ENCODE results near the gene CCNL1.

DNA sequence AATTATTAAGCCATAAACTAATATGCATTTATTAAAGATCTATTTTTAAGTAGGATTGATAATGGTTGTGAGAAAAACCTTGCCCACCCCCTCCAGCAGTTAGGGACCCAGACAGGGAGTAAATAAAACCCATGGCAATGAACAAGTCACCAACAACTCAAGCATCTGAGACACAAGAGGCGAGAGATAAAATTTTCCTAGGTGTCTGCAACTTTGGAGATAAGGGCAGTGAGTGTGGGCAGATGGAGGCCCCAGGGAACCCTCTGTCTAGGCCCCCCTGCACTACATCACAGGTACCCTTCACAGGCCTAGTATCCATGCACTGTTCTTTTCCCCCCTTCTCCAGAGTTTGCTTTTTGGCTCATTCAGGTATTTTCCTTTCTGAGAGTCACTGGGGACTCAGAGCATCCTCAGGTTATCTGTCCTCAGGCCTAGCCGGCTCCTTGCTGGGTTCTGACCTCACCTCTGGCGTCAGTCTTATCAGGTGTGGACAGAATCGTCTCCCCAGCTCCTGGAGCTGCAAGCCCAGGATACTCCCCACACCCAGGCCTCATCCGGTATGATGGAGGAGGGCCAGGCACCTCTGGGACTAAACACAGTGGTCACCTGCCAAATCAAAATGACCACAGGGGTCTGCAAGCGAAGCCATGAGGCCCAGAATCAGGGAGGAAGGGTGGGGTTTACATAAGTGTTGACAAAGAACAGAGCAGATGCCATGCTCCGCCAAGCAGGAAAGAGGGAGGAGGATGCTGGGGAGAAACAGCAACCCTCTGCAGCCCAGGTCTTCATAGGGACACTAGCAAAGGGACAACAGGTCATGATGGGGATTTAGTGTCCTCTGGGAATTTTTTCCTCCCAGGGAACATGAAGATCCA, 50.4 kb downstream of the CCNL1 start:
- TF ChIP-seq, protein P1, sequence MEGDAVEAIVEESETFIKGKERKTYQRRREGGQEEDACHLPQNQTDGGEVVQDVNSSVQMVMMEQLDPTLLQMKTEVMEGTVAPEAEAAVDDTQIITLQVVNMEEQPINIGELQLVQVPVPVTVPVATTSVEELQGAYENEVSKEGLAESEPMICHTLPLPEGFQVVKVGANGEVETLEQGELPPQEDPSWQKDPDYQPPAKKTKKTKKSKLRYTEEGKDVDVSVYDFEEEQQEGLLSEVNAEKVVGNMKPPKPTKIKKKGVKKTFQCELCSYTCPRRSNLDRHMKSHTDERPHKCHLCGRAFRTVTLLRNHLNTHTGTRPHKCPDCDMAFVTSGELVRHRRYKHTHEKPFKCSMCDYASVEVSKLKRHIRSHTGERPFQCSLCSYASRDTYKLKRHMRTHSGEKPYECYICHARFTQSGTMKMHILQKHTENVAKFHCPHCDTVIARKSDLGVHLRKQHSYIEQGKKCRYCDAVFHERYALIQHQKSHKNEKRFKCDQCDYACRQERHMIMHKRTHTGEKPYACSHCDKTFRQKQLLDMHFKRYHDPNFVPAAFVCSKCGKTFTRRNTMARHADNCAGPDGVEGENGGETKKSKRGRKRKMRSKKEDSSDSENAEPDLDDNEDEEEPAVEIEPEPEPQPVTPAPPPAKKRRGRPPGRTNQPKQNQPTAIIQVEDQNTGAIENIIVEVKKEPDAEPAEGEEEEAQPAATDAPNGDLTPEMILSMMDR (IDR thresholded peaks at IDR 0.05; ENCODE audit: low read length): no peak
- TF ChIP-seq EZH2 (IDR thresholded peaks at IDR 0.05; ENCODE audit: borderline replicate concordance, low read length): no peak
